IMR-90 (cell line): ENCODE measurements around the gene DTX3.

ENCODE experiments used
- CEBPB ChIP-seq: IDR thresholded peaks from 2 replicates; pipeline ENCODE4 v1.6.1; 2012; ENCODE audit warnings: low read depth, low read length, improper control_type of control experiment
- CTCF ChIP-seq: conservative IDR thresholded peaks from 2 replicates; pipeline ENCODE4 v1.5.1; 2012; ENCODE audit warnings: mild to moderate bottlenecking, low read depth, low read length, improper control_type of control experiment
- MAFK ChIP-seq: IDR thresholded peaks from 2 replicates; pipeline ENCODE4 v1.6.1; 2012; ENCODE audit warnings: low read depth, low read length, improper control_type of control experiment
- MAZ ChIP-seq: IDR thresholded peaks from 2 replicates; pipeline ENCODE4 v1.6.1; 2012; ENCODE audit warnings: low read depth, mild to moderate bottlenecking, low read length, improper control_type of control experiment, moderate library complexity, borderline replicate concordance
- MXI1 ChIP-seq: IDR thresholded peaks from 2 replicates; pipeline ENCODE4 v1.6.1; 2012; ENCODE audit warnings: low read depth, mild to moderate bottlenecking, low read length, moderate library complexity, borderline replicate concordance
- NFE2L2 ChIP-seq: fragments of 150-350 bp; IDR thresholded peaks from 2 replicates; pipeline ENCODE4 v1.6.1; 2016; ENCODE audit warnings: low read depth, mild to moderate bottlenecking, low read length
- POLR2A ChIP-seq: IDR thresholded peaks from 2 replicates; pipeline ENCODE4 v1.6.1; 2012; ENCODE audit warnings: mild to moderate bottlenecking, low read depth, low read length
- RAD21 ChIP-seq: IDR thresholded peaks from 2 replicates; pipeline ENCODE4 v1.6.1; 2012; ENCODE audit warnings: low read length, improper control_type of control experiment
- RCOR1 ChIP-seq: IDR thresholded peaks from 2 replicates; pipeline ENCODE4 v1.6.1; 2012; ENCODE audit warnings: mild to moderate bottlenecking, low read length, improper control_type of control experiment; ENCODE audit not compliant: insufficient replicate concordance
- SMC3 ChIP-seq: fragments of 150-350 bp; IDR thresholded peaks from 2 replicates; pipeline ENCODE4 v1.6.1; 2016; ENCODE audit warnings: low read depth, mild to moderate bottlenecking, antibody characterized with exemption, low read length, moderate library complexity
- TF ChIP-seq, protein P1 (sequence below): fragments of 150-350 bp; IDR thresholded peaks from 2 replicates; pipeline ENCODE4 v1.6.1; 2016; ENCODE audit warnings: low read depth, mild to moderate bottlenecking, low read length, moderate library complexity, borderline replicate concordance
- TF ChIP-seq, protein P2 (sequence below): fragments of 150-350 bp; IDR thresholded peaks from 2 replicates; pipeline ENCODE4 v1.6.1; 2017; ENCODE audit warnings: mild to moderate bottlenecking, antibody characterized with exemption, low read length, low read depth

DNA sequence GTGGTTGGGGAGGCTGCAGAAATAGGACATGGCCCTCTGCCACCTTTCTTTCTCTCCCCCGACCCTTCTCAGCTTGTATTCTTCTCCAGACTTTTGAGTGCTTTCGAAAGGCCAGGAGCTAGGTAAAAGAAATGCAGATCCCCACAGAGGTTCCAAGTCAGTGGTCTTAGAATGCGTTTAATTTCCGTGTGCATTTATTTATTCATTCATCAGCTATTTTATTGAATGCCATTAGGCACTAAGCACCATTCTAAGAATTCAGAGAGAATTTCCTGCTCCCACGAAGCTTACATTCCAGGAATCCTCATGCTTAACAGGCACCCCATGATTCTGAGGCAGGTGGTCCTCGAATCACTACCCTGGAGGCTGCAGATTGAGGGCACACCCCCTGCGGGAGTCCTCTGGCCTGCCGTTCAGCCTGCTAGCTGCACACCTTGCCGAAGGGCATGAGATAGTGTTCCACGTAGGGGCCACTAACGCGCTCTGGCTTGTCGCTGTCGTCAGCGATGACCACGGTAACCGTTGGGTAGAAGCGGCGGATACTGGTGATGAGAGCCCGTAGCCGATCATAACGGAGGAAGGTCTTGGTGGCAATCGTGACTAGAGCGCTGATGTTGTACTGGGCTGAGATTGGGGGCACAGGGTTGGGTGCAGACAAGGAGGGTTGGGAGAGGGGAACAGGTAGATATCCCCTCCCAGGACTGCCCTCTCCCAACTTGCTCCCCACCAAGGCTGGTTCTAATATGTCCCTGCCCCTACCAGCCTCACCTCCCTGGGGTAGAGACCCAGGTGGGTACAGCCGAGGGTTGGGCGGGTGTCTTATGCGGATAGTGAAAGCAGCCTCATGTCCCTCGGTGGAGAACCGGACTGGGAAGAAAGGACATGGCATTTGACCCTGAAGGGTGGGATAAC, 23.9 kb downstream of the DTX3 start:
- TF ChIP-seq POLR2A: no peak
- no peak for TF ChIP-seq CTCF
- no peak for TF ChIP-seq CEBPB
- no peak for TF ChIP-seq MXI1
- no peak for TF ChIP-seq RCOR1
- TF ChIP-seq MAFK: no peak
- TF ChIP-seq SMC3: no peak
- no peak for TF ChIP-seq MAZ
- TF ChIP-seq, protein P1, sequence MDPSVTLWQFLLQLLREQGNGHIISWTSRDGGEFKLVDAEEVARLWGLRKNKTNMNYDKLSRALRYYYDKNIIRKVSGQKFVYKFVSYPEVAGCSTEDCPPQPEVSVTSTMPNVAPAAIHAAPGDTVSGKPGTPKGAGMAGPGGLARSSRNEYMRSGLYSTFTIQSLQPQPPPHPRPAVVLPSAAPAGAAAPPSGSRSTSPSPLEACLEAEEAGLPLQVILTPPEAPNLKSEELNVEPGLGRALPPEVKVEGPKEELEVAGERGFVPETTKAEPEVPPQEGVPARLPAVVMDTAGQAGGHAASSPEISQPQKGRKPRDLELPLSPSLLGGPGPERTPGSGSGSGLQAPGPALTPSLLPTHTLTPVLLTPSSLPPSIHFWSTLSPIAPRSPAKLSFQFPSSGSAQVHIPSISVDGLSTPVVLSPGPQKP: no peak
- TF ChIP-seq, protein P2, sequence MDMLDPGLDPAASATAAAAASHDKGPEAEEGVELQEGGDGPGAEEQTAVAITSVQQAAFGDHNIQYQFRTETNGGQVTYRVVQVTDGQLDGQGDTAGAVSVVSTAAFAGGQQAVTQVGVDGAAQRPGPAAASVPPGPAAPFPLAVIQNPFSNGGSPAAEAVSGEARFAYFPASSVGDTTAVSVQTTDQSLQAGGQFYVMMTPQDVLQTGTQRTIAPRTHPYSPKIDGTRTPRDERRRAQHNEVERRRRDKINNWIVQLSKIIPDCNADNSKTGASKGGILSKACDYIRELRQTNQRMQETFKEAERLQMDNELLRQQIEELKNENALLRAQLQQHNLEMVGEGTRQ: no peak
- TF ChIP-seq RAD21: no peak
- TF ChIP-seq NFE2L2: no peak
